Smooth muscle cell (in vitro differentiated cells): Measurements from ENCODE around the gene TMEM184C. TPM values are rescaled to one million over a fixed set of nuclear protein-coding genes. Genes with fewer than 3 reads are reported as not detected.

Experiments used
- DNase-seq: peaks from one replicate; lab custom pipeline; 2025; ENCODE audit not compliant: unreplicated experiment; lab: John Stamatoyannopoulos, UW
- H2AFZ ChIP-seq: fragments of 200-600 bp; sonication (generic); 2 replicates; pipeline ENCODE4 v1.6.0; 2016; ENCODE audit warnings: antibody characterized with exemption, low read depth, mild to moderate bottlenecking
- H3F3A ChIP-seq: fragments of 200-600 bp; sonication (generic); 2 replicates; pipeline ENCODE4 v1.6.0; 2017; ENCODE audit warnings: antibody characterized with exemption, low read depth
- H3K27ac ChIP-seq: fragments of 200-600 bp; sonication (generic); 2 replicates; pipeline ENCODE4 v1.5.1; 2016; ENCODE audit warnings: low read depth, mild to moderate bottlenecking
- H3K27me3 ChIP-seq: fragments of 200-600 bp; sonication (generic); 2 replicates; pipeline ENCODE4 v1.6.1; 2016; ENCODE audit warnings: low read depth, mild to moderate bottlenecking
- H3K36me3 ChIP-seq: fragments of 200-600 bp; sonication (generic); 2 replicates; pipeline ENCODE4 v1.5.1; 2016; ENCODE audit warnings: low read depth
- H3K4me1 ChIP-seq: fragments of 200-600 bp; sonication (generic); 2 replicates; pipeline ENCODE4 v1.5.1; 2016; ENCODE audit warnings: low read depth
- H3K4me2 ChIP-seq: fragments of 200-600 bp; sonication (generic); 2 replicates; pipeline ENCODE4 v1.6.0; 2016; ENCODE audit warnings: mild to moderate bottlenecking
- H3K4me3 ChIP-seq: fragments of 200-600 bp; sonication (generic); 2 replicates; pipeline ENCODE4 v1.5.1; 2016; ENCODE audit warnings: mild to moderate bottlenecking
- H3K79me2 ChIP-seq: fragments of 200-600 bp; sonication (generic); 2 replicates; pipeline ENCODE4 v1.6.0; 2016; ENCODE audit warnings: low read depth, mild to moderate bottlenecking
- H3K9ac ChIP-seq: fragments of 200-600 bp; sonication (generic); 2 replicates; pipeline ENCODE4 v1.6.0; 2016; ENCODE audit warnings: low read depth
- H3K9me3 ChIP-seq: fragments of 200-600 bp; sonication (generic); replicated peaks from 2 replicates; pipeline ENCODE4 v1.5.1; 2016; ENCODE audit warnings: low read depth
- H4K20me1 ChIP-seq: fragments of 200-600 bp; sonication (generic); 2 replicates; pipeline ENCODE4 v1.6.0; 2016; ENCODE audit warnings: low read depth
- WGBS: methylation state at CpG from one replicate; pipeline ENCODE4 v1.1.7; 2016; ENCODE audit warnings: low lambda C conversion rate; 5-methylcytosine and 5-hydroxymethylcytosine counted together
- polyA plus RNA-seq: library from polyadenylated mRNA; unstranded; fragments of >200 nt; fragmentation: Nextera tagmentation; extraction: Ambion mirVana; gene quantifications from 2 replicates; pipeline ENCODE4 v1.2.1, GENCODE V29; 2016
- total RNA-seq: library from RNA; depleted of rRNA; stranded (reverse); fragments of >200 nt; gene quantifications from 2 replicates; pipeline ENCODE4 v1.2.3, GENCODE V29; 2014
- TF ChIP-seq, protein P1 (sequence below): fragments of 200-600 bp; sonication (generic); IDR thresholded peaks from 2 replicates; pipeline ENCODE4 v1.5.1; 2017; ENCODE audit warnings: borderline replicate concordance, mild to moderate bottlenecking, antibody characterized with exemption; ENCODE audit not compliant: insufficient read depth, poor library complexity, severe bottlenecking

Gene TMEM184C
- total and polyA plus RNA-seq, 2 experiments from 2014 or later: 21.6 to 33.2 TPM

DNA sequence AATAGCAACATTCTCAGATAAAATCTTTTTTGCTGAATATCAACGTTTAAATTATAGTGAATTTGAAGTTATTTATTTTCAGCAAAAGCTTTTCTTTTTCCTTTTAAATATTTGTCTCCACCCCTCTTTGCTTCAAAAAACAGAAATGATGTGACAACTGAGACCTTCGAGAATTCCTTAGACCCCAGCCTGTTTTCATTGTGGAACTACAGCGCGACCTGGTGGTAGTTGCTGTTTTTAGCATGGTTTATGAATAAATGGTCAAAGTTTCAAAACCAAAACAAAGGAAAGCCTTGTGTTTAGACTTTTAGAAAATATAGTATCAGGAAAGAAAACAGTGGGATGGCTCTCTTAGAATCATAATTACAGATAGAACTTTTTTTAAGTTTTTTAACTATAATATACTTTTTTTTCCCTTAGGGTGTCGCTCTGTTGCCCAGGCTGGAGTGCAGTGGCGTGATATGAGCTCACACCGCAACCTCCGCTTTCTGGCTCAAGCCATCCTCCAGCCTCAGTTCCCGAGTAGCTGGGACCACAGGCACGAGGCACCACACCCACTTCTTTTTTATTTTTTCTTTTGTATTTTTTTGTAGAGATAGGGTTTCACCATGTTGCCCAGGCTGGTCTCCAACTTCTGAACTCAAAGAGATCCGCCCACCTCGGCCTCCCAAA, 26.8 kb upstream of the TMEM184C start:
- Histone ChIP-seq H3K36me3 (no peaks in the 10 kb centered on the region), H3K27ac (no peak overlapping the region), H3K4me1 (peaks cover 22% of the 10 kb centered on the region), H3K4me2 (peak overlapping the region; percentile 50), H3F3A (no peaks in the 10 kb centered on the region), H2AFZ (peak overlapping the region; percentile 48), H3K9ac (no peak overlapping the region), H3K9me3 (no peaks in the 10 kb centered on the region), H3K79me2 (no peaks in the 10 kb centered on the region), H3K4me3 (peak overlapping the region; percentile 17), H3K27me3 (no peaks in the 10 kb centered on the region), H4K20me1 (no peaks in the 10 kb centered on the region)
- 48% methylated on average over 12 of the region's 12 CpGs for WGBS
- TF ChIP-seq, protein P1, sequence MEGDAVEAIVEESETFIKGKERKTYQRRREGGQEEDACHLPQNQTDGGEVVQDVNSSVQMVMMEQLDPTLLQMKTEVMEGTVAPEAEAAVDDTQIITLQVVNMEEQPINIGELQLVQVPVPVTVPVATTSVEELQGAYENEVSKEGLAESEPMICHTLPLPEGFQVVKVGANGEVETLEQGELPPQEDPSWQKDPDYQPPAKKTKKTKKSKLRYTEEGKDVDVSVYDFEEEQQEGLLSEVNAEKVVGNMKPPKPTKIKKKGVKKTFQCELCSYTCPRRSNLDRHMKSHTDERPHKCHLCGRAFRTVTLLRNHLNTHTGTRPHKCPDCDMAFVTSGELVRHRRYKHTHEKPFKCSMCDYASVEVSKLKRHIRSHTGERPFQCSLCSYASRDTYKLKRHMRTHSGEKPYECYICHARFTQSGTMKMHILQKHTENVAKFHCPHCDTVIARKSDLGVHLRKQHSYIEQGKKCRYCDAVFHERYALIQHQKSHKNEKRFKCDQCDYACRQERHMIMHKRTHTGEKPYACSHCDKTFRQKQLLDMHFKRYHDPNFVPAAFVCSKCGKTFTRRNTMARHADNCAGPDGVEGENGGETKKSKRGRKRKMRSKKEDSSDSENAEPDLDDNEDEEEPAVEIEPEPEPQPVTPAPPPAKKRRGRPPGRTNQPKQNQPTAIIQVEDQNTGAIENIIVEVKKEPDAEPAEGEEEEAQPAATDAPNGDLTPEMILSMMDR: peak; percentile 89
- no peak for DNase-seq

DNA sequence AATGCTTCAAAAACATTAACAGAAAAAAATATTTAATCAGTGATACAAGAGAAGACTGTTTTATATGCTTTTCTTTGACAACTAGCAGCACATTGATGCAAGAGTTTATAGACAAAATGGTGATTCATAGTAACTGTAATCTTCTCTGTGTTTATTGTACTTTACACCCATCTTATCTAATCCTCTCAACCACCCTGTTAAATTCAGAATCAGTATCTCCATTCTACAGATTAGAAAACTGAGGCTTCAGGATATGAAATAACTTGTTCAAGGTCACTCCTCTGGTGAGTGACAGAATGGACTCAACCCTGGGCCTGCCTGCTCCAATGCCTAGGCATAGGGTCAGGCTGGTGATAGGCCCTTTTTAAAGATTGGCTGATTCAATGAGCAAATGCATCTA, 26.1 kb upstream of the TMEM184C start:
- H3K36me3 ChIP-seq: no peaks in the 10 kb centered on the region
- H3K27ac ChIP-seq: no peak overlapping the region
- no peaks in the 10 kb centered on the region for H3K9me3 ChIP-seq
- TF ChIP-seq, protein P1: no peak
- H4K20me1 ChIP-seq: no peaks in the 10 kb centered on the region
- H3K79me2 ChIP-seq: no peaks in the 10 kb centered on the region
- no peak overlapping the region for H3K4me3 ChIP-seq
- no peak overlapping the region for H3K4me2 ChIP-seq
- DNase-seq: no peak
- no peaks in the 10 kb centered on the region for H3F3A ChIP-seq
- H2AFZ ChIP-seq: no peak overlapping the region
- H3K9ac ChIP-seq: no peak overlapping the region
- no peaks in the 10 kb centered on the region for H3K27me3 ChIP-seq
- H3K4me1 ChIP-seq: peaks cover 22% of the 10 kb centered on the region

GRCh38 chr4:147594107-147594506, 23.1 kb upstream of the TMEM184C start:
- peaks cover 11% of the 10 kb centered on the region for H3K4me1 ChIP-seq
- H3K4me2 ChIP-seq: no peak overlapping the region
- DNase-seq: no peak
- no peaks in the 10 kb centered on the region for H3F3A ChIP-seq
- H3K27ac ChIP-seq: no peak overlapping the region
- H3K27me3 ChIP-seq: no peaks in the 10 kb centered on the region
- H3K4me3 ChIP-seq: no peak overlapping the region
- no peaks in the 10 kb centered on the region for H3K9me3 ChIP-seq
- no peaks in the 10 kb centered on the region for H3K79me2 ChIP-seq
- WGBS: 76% methylated on average over 5 of the region's 5 CpGs
- no peak overlapping the region for H2AFZ ChIP-seq
- H4K20me1 ChIP-seq: no peaks in the 10 kb centered on the region
- H3K36me3 ChIP-seq: no peaks in the 10 kb centered on the region
- H3K9ac ChIP-seq: no peak overlapping the region
- TF ChIP-seq, protein P1: no peak

- Histone ChIP-seq H3K9ac (no peak overlapping the region), H3K4me1 (peaks cover 11% of the 10 kb centered on the region), H3K36me3 (no peaks in the 10 kb centered on the region), H3F3A (no peaks in the 10 kb centered on the region), H3K27me3 (no peaks in the 10 kb centered on the region), H2AFZ (no peak overlapping the region), H3K4me3 (no peak overlapping the region), H4K20me1 (no peaks in the 10 kb centered on the region), H3K27ac (no peak overlapping the region), H3K79me2 (no peaks in the 10 kb centered on the region), H3K9me3 (no peaks in the 10 kb centered on the region), H3K4me2 (no peak overlapping the region)
- TF ChIP-seq, protein P1: no peak
- no peak for DNase-seq
- 92% methylated on average over 2 of the region's 2 CpGs for WGBS
These were observed 22.6 kb upstream of the TMEM184C start for GRCh38 chr4:147594578-147594977.
